Choroid plexus epithelial cell (primary cell): ENCODE results near the gene CACNA1I.

Experiments used
- DNase-seq: peaks from one replicate; pipeline ENCODE4 v3.0.0-alpha.2; 2010; ENCODE audit warnings: low read depth
- H3K4me3 ChIP-seq: 2 replicates; pipeline ENCODE4 v1.5.1; 2011; ENCODE audit warnings: low read depth, mild to moderate bottlenecking, control low read depth, low read length, moderate library complexity
- CTCF ChIP-seq: conservative IDR thresholded peaks from 2 replicates; pipeline ENCODE4 v1.5.1; 2011; ENCODE audit warnings: low read depth, mild to moderate bottlenecking, control low read depth, inconsistent platforms, low read length, moderate library complexity

The CACNA1I gene

DNA sequence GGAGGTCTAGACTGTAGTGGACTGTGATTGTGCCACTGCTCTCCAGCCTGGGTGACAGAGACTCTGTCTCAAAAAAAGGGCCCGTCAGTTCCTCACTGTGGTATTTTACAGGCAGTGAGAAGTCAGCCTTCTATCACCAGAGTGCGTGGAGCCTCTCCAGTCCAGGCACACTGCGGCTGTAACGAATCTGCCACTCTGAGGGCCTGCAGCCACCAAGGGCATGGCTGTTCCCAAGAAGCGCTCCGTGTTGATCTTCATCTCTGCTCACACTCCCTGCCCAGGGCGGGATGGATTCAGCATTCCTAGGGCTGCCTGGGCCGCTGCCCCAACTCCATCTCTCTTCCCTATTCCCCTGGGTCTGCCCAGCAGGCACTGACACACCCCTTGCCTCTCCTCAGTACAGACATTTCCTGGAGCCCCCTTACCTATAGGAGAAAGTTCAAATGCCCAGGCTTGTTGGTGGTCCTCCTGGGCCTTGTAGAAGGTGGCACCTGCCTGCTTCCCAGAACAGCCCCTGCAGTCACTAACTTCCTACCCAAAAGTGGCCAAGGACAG is 148.4 kb downstream of the CACNA1I start:
- no peak for DNase-seq
- no peak overlapping the region for H3K4me3 ChIP-seq
- TF ChIP-seq CTCF, result no peak

GRCh38 chr22:39719559-39720450 is 149.3 kb downstream of the CACNA1I start:
- H3K4me3 ChIP-seq, result no peak overlapping the region
- DNase-seq, result peak; percentile 38
- TF ChIP-seq CTCF, result no peak

GRCh38 chr22:39721206-39722031 is 150.9 kb downstream of the CACNA1I start:
- no peak for TF ChIP-seq CTCF
- H3K4me3 ChIP-seq, result no peak overlapping the region
- DNase-seq, result no peak

DNA sequence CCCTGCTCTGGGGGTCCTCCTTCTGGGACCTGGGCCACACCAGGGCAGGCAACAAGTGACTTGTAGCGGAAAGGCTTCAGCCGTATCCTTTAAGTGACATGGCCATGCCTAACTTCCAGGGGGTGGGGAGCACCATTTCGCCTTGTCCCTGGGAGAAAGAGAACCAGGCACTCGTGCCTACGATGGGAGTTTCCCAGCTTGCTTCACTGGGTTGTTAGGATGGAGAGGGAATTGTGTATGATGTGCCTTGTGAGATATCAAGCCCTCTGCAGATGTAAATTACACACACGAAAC is 151.4 kb downstream of the CACNA1I start:
- TF ChIP-seq CTCF, result no peak
- DNase-seq, result no peak

GRCh38 chr22:39722501-39722900 is 151.9 kb downstream of the CACNA1I start:
- no peak for DNase-seq
- TF ChIP-seq CTCF, result no peak
- H3K4me3 ChIP-seq, result no peak overlapping the region

More for the DNA sequence above, 151.4 kb downstream of the CACNA1I start:
- no peak overlapping the region for H3K4me3 ChIP-seq

GRCh38 chr22:39723463-39723862 is 152.9 kb downstream of the CACNA1I start:
- DNase-seq, result no peak

More at GRCh38 chr22:39723463-39723862, 152.9 kb downstream of the CACNA1I start:
- H3K4me3 ChIP-seq, result no peak overlapping the region
- no peak for TF ChIP-seq CTCF
